Mammary epithelial cell (primary cell): ENCODE results near the gene GEMIN7.

Experiments
- EZH2 ChIP-seq: IDR thresholded peaks from 2 replicates; pipeline ENCODE4 v1.6.1; 2012; ENCODE audit warnings: low read length, inconsistent platforms, borderline replicate concordance
- TF ChIP-seq, protein P1 (sequence below), 2 donors: IDR thresholded peaks in 1 of 2; conservative IDR thresholded peaks in 1 of 2; 2 replicates each; pipeline ENCODE4 v1.5.1; 2011 to 2012; ENCODE audit warnings: inconsistent platforms in 2 of 2, low read length in 2 of 2, mild to moderate bottlenecking in 2 of 2, control low read depth in 1 of 2, low read depth in 1 of 2; ENCODE audit not compliant: insufficient read depth in 1 of 2; ENCODE audit errors: extremely low read depth in 1 of 2

DNA sequence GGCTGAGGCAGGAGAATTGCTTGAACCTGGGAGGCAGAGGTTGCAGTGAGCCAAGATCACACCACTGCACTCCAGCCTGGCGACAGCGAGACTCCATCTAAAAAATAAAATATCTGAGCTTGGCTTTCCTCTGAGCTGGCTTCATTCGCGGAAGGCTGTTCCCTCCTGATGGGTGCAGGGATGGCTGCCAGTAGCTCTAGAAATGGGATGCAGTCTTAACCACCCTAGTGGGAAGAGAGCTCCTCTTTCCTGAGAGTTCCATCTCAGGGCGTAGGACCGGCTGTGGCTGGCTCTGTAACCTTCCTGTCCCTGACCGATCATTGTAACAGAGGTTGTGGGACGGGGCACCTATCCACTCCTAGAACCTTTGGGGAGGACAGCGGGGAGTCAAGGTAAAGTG lies 46.3 kb downstream of the GEMIN7 start:
- TF ChIP-seq, protein P1, sequence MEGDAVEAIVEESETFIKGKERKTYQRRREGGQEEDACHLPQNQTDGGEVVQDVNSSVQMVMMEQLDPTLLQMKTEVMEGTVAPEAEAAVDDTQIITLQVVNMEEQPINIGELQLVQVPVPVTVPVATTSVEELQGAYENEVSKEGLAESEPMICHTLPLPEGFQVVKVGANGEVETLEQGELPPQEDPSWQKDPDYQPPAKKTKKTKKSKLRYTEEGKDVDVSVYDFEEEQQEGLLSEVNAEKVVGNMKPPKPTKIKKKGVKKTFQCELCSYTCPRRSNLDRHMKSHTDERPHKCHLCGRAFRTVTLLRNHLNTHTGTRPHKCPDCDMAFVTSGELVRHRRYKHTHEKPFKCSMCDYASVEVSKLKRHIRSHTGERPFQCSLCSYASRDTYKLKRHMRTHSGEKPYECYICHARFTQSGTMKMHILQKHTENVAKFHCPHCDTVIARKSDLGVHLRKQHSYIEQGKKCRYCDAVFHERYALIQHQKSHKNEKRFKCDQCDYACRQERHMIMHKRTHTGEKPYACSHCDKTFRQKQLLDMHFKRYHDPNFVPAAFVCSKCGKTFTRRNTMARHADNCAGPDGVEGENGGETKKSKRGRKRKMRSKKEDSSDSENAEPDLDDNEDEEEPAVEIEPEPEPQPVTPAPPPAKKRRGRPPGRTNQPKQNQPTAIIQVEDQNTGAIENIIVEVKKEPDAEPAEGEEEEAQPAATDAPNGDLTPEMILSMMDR (conservative IDR thresholded peaks at IDR 0.05 in 1 of 2, IDR thresholded peaks at IDR 0.05 in 1 of 2; ENCODE audit: extremely low read depth in 1 of 2, insufficient read depth in 1 of 2, low read depth in 1 of 2, low read length in 2 of 2), result no peak
- no peak for TF ChIP-seq EZH2
